CD4-positive, alpha-beta T cell (primary cell): ENCODE measurements around the gene SRC. TPM values are rescaled to one million over a fixed set of nuclear protein-coding genes. Genes with fewer than 3 reads are reported as not detected.

Experiments
- ATAC-seq: fragments of 200-7000 bp; cut with Tn5 transposase; one replicate; pipeline ENCODE4 v1.10.0; 2022; ENCODE audit warnings: mild to moderate bottlenecking; ENCODE audit not compliant: poor library complexity
- CTCF ChIA-PET: fragments of 350-600 bp; sonication (Branson Sonifier 250); formaldehyde crosslinking; loops from one replicate; lab custom pipeline; 2021; ENCODE audit warnings: antibody characterized with exemption, inconsistent platforms; lab: Charles Lee
- POLR2A ChIA-PET: fragments of 350-600 bp; sonication (Branson Sonifier 250); formaldehyde crosslinking; loops from one replicate; lab custom pipeline; 2021; ENCODE audit warnings: antibody characterized with exemption, inconsistent platforms; lab: Charles Lee
- DNase-seq, 14 experiments: peaks; one replicate each; pipeline ENCODE4 v3.0.0-alpha.2; 2013 to 2020; ENCODE audit warnings: mixed read lengths in 2 of 14
- H3K27ac ChIP-seq, 2 donors: one replicate each; pipeline versions ENCODE4 v1.5.1 to v1.7.0; 2013; ENCODE audit warnings: low read length in 2 of 2, low read depth in 1 of 2, mild to moderate bottlenecking in 1 of 2
- H3K27me3 ChIP-seq, 2 experiments: 1 replicate in 1 of 2; 2 replicates in 1 of 2; pipeline versions ENCODE4 v1.6.1 to v1.7.0; 2013; ENCODE audit warnings: low read length in 2 of 2, control low read depth in 1 of 2, mild to moderate bottlenecking in 1 of 2, moderate library complexity in 1 of 2; ENCODE audit not compliant: insufficient read depth in 2 of 2, control insufficient read depth in 1 of 2
- H3K36me3 ChIP-seq: one replicate; pipeline ENCODE4 v1.6.1; 2013; ENCODE audit warnings: low read length, control low read depth; ENCODE audit not compliant: insufficient read depth
- H3K4me1 ChIP-seq: one replicate; pipeline ENCODE4 v1.6.1; 2013; ENCODE audit warnings: low read length, control low read depth; ENCODE audit not compliant: insufficient read depth
- H3K4me3 ChIP-seq: one replicate; pipeline ENCODE4 v1.5.1; 2013; ENCODE audit warnings: mild to moderate bottlenecking, low read length, moderate library complexity
- H3K9me3 ChIP-seq, 2 experiments: 1 replicate in 1 of 2; 2 replicates in 1 of 2; pipeline versions ENCODE4 v1.6.1 to v1.7.0; 2013; ENCODE audit warnings: low read length in 2 of 2, mild to moderate bottlenecking in 2 of 2, control low read depth in 1 of 2, moderate library complexity in 1 of 2; ENCODE audit not compliant: control insufficient read depth in 1 of 2, insufficient read depth in 1 of 2
- H3K27ac Mint-ChIP-seq: one replicate; pipeline ENCODE4 v1.8.0; 2020; ENCODE audit warnings: mixed read lengths
- H3K27me3 Mint-ChIP-seq: one replicate; pipeline ENCODE4 v1.8.0; 2021; ENCODE audit warnings: mixed read lengths
- H3K36me3 Mint-ChIP-seq: one replicate; pipeline ENCODE4 v1.8.0; 2021; ENCODE audit warnings: low read depth, mixed read lengths
- H3K4me1 Mint-ChIP-seq: one replicate; pipeline ENCODE4 v1.8.0; 2021; ENCODE audit warnings: low read depth, mixed read lengths
- H3K4me3 Mint-ChIP-seq: one replicate; pipeline ENCODE4 v1.8.0; 2020; ENCODE audit warnings: mild to moderate bottlenecking, mixed read lengths
- H3K9me3 Mint-ChIP-seq: one replicate; pipeline ENCODE4 v1.8.0; 2020; ENCODE audit warnings: mixed read lengths
- CTCF ChIP-seq: fragments of 200-600 bp; IDR thresholded peaks from one replicate; pipeline ENCODE4 v1.8.0; 2022; ENCODE audit warnings: antibody characterized with exemption, mild to moderate bottlenecking
- intact Hi-C, 2 experiments: fragments of 100-400 bp; cut with DNase I in 1 of 2; cut with micrococcal nuclease in 1 of 2; formaldehyde crosslinking; loops; one replicate each; pipeline versions ENCODE4 v1.15.1 to v1.9.0; 2023 to 2025; cut with DNase I, micrococcal nuclease
- total RNA-seq, 174 experiments: library from RNA in 2 of 174; stranded (reverse) in 2 of 174; gene quantifications; one replicate each; pipeline ENCODE4 v1.2.3 and lab custom pipeline; 2021 to 2026

The SRC gene
- total RNA-seq, 2 experiments from 2014 or later = 2.5 to 3.1 TPM

- intact Hi-C loops = no loop called here
- Histone ChIP-seq H3K9me3 (no peaks in the 10 kb centered on the region), H3K27me3 (no peaks in the 10 kb centered on the region), H3K4me3 (no peak overlapping the region), H3K4me1 (peaks cover 5% of the 10 kb centered on the region), H3K36me3 (no peaks in the 10 kb centered on the region), H3K27ac (no peak overlapping the region)
- Mint-ChIP-seq H3K4me3 (no peak overlapping the region), H3K36me3 (no peaks in the 10 kb centered on the region), H3K27ac (no peak overlapping the region), H3K9me3 (no peaks in the 10 kb centered on the region), H3K27me3 (no peaks in the 10 kb centered on the region), H3K4me1 (no peaks in the 10 kb centered on the region)
- ATAC-seq (no peak), DNase-seq (peak in 1 of 14 experiments; percentile 11)
- ChIA-PET POLR2A (no interaction called here), CTCF (no interaction called here)
- TF ChIP-seq CTCF = no peak
These were observed 14.6 kb downstream of the SRC start for GRCh38 chr20:37360391-37361115.

- Histone ChIP-seq H3K4me3 (no peak overlapping the region), H3K4me1 (peaks cover 5% of the 10 kb centered on the region), H3K9me3 (no peaks in the 10 kb centered on the region), H3K36me3 (no peaks in the 10 kb centered on the region), H3K27ac (no peak overlapping the region), H3K27me3 (no peaks in the 10 kb centered on the region)
- peak in 1 of 14 experiments; percentile 4 for DNase-seq
- Mint-ChIP-seq H3K27me3 (no peaks in the 10 kb centered on the region), H3K27ac (no peak overlapping the region), H3K36me3 (no peaks in the 10 kb centered on the region), H3K4me1 (no peaks in the 10 kb centered on the region), H3K9me3 (no peaks in the 10 kb centered on the region), H3K4me3 (no peak overlapping the region)
- no peak for ATAC-seq
- TF ChIP-seq CTCF = no peak
- ChIA-PET CTCF (no interaction called here), POLR2A (no interaction called here)
- intact Hi-C loops = no loop called here
These were observed 15.4 kb downstream of the SRC start for GRCh38 chr20:37361336-37361735.

GRCh38 chr20:37362231-37362792, 16.4 kb downstream of the SRC start:
- ATAC-seq (no peak), DNase-seq (no peak)
- no peak overlapping the region for H3K4me3 ChIP-seq
- CTCF ChIA-PET = no interaction called here
- H3K27ac ChIP-seq = no peak overlapping the region
- Mint-ChIP-seq H3K36me3 (no peaks in the 10 kb centered on the region), H3K27me3 (no peaks in the 10 kb centered on the region), H3K27ac (no peak overlapping the region), H3K4me1 (no peaks in the 10 kb centered on the region), H3K4me3 (no peak overlapping the region), H3K9me3 (no peaks in the 10 kb centered on the region)
- H3K9me3 ChIP-seq = no peaks in the 10 kb centered on the region
- H3K4me1 ChIP-seq = no peaks in the 10 kb centered on the region
- TF ChIP-seq CTCF = no peak
- intact Hi-C loops = no loop called here
- no peaks in the 10 kb centered on the region for H3K36me3 ChIP-seq
- H3K27me3 ChIP-seq = no peaks in the 10 kb centered on the region
- POLR2A ChIA-PET = no interaction called here
